Measurements from ENCODE around the gene CDH1.

GRCh38 chr16:68782198-68783174 lies 45.4 kb downstream of the CDH1 start:
- TF ChIP-seq POLR2A (IDR thresholded peaks at IDR 0.05; ENCODE audit: low read depth, low read length) (peak; percentile 19; the same call in 1 of the 2 replicates), SPI1 (IDR thresholded peaks at IDR 0.05; ENCODE audit: low read depth, low read length) (peak; percentile 75), POU2F2 (IDR thresholded peaks at IDR 0.05; ENCODE audit: low read depth, low read length) (no peak), POLR2AphosphoS5 (IDR thresholded peaks at IDR 0.05; ENCODE audit: low read depth, low read length) (no peak), TAF1 (IDR thresholded peaks at IDR 0.05; ENCODE audit: low read depth, low read length) (no peak)

Data from GM12891 (cell line).